G401 (cell line): ENCODE data around the gene GALNT9. TPM values are rescaled to one million over a fixed set of nuclear protein-coding genes. Genes with fewer than 3 reads are reported as not detected.
A peak's percentile ranks its signal among the peaks of the same experiment; 100 is the strongest.

ENCODE experiments used
- DNase-seq: peaks from one replicate; pipeline ENCODE4 v3.0.0-alpha.2; 2015; ENCODE audit warnings: low spot score
- in situ Hi-C: cut with HindIII; loops from 2 replicates; pipeline ENCODE4 v1.10.0; 2016; ENCODE audit warnings: low sequenced_read_pairs, mixed read lengths
- total RNA-seq: library from RNA; depleted of rRNA; stranded (reverse); fragments of >200 nt; shearing (Covaris generic); gene quantifications from 2 replicates; pipeline ENCODE4 v1.2.3, GENCODE V29; 2014

GALNT9 gene
- total RNA-seq, 1 experiment from 2014 or later = 0.10 TPM

DNA sequence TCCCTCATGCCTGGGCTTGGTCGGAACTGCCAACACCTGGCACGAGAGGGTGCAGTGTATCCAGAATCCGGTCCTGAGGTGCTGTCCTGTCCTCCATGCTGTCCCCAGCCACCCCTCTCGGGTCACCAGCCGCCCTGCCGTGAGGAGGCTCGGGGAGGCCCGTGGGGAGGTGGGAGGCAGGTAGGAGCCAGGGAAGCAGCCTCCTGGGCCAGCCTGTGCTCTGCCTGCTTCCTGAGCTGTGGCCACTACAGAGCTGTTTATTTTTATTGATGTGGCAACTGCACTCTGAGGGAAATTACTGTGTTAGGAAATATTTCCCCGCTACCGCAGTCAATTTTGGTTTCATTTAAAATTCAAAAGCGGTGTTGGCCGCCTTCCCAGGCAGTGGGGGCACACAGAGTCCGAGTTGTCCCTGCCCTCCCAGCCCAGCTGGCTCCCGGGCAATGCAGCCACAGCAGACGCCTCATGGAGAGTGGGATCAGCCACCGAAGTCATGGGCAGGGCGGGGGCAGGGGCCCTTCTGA, 166.8 kb downstream of the GALNT9 start:
- in situ Hi-C loops = no loop called here
- DNase-seq = peak; percentile 19

- DNase-seq = no peak
- in situ Hi-C loops = no loop called here
Observed at GRCh38 chr12:132161796-132162507, 167.4 kb downstream of the GALNT9 start.

DNA sequence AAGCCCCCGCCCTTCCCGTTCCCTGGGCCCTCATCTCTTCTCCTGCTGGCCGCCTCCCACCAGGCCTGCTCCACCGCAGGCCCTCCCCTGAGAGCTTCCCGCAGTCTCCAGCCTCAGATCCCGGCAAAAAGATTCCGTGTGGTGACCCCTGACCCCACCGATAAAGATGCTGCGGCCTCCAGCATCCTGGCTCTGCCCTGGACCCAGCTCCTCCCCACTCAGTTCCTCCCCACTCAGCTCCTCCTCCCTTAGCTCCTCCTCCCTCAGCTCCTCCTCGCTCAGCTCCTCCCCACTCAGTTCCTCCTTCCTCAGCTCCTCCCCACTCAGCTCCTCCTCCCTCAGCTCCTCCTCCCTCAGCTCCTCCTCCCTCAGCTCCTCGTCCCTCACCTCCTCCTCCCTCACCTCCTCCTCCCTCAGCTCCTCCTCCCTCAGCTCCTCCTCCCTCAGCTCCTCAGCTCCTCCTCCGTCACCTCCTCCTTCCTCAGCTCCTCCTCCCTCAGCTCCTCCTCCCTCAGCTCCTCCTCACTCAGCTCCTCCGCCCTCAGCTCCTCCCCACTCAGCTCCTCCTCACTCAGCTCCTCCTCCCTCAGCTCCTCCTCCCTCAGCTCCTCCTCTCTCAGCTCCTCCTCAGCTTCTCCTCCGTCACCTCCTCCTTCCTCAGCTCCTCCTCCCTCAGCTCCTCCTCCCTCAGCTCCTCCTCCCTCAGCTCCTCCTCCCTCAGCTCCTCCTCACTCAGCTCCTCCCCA, 168.2 kb downstream of the GALNT9 start:
- in situ Hi-C loops = no loop called here
- DNase-seq = no peak

- DNase-seq = no peak
- in situ Hi-C loops = no loop called here
Observed at GRCh38 chr12:132160601-132161035, 168.8 kb downstream of the GALNT9 start.

GRCh38 chr12:132160016-132160415, 169.4 kb downstream of the GALNT9 start:
- in situ Hi-C loops = no loop called here
- DNase-seq = no peak

DNA sequence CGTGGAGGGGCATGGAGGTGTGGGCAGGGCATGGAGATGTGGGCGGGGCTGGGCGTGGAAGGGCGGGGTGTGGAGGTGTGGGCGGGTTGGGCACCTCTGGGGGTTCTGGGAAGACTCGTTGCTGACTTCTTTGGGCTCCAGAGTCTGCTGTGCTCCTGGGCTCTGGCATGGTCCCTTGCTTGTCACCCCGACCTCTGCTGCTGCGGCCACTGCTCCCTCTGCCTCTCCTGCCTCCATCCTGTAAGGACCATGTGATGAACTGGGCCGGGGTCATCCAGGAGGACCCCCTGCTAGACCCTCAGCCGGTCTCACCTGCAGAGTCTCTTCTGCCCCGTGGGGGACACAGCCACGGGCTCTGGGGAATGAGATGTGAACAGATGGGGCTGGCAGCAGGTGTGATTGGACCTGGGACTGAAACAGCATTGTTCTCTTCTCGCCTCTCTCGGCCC, 169.8 kb downstream of the GALNT9 start:
- in situ Hi-C loops = no loop called here
- no peak for DNase-seq

DNA sequence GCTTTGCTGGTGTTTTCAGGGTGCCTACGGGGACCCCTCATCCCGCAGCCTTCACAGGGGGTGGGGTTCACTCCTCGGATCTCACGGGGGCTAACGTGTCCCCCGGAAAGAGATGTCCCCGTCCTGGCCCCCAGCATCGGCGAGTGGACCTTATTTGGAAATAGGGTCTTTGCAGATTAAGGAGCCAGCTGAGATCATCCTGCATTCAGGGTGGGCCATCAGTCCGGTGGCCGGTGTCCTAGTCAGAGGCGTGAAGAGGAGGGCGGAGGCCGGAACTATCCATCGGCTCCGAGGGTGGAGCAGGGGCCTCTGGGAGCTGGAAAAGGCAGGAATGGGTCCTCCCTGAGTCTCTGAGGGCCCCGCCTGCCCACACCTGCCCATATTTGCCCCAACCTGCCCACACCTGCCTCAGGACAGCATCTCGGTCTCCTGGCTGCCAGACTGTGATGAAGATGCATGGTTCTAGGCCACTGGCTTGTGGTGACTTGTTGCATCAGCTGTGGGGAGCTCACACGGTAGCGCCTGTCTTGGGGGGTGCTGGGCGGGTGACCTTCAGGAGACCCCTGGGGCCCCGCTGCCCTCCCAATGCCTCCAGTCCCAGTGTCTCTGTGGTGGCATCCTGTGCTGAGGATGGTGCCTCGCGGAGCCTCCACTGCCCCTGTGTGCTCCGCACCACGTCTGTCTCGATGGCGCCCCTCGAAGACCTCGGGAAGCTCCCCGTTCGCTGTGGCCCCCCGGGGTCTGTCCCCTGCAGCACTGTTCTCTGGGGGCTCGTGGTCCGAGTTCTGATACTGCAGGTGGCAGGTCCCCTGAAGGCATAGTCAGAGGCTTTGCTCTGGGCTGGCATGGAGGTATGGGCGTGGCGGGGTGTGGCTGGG, 170.5 kb downstream of the GALNT9 start:
- no peak for DNase-seq
- in situ Hi-C loops = no loop called here

GRCh38 chr12:132157733-132158409, 171.5 kb downstream of the GALNT9 start:
- DNase-seq = no peak
- in situ Hi-C loops = no loop called here

DNA sequence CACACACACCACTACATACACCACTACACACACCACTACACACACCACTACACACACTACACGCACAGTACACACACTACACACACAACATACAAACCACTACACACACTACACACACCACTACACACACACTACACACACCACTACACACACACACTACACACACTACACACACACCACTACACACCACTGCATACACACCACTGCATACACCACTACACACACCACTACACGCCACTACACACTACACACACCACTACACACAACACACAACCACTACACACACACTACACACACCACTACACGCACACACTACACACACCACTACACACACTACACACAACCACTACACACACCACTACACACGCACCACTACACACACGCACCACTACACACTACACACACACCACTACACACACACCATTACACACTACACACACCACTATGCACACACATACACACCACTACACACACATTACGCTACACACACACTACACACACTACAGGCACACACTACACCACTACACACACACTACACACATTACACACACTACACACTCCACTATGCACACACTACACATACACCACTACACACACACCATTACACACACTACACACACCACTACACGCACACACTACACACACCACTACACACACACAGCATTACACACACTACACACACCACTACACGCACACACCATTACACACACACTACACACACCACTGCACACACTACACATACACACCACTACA, 172.6 kb downstream of the GALNT9 start:
- in situ Hi-C loops = no loop called here
- no peak for DNase-seq

GRCh38 chr12:132155771-132156572, 173.4 kb downstream of the GALNT9 start:
- in situ Hi-C loops = no loop called here
- no peak for DNase-seq

GRCh38 chr12:132154941-132155770, 174.2 kb downstream of the GALNT9 start:
- no peak for DNase-seq
- in situ Hi-C loops = no loop called here

DNA sequence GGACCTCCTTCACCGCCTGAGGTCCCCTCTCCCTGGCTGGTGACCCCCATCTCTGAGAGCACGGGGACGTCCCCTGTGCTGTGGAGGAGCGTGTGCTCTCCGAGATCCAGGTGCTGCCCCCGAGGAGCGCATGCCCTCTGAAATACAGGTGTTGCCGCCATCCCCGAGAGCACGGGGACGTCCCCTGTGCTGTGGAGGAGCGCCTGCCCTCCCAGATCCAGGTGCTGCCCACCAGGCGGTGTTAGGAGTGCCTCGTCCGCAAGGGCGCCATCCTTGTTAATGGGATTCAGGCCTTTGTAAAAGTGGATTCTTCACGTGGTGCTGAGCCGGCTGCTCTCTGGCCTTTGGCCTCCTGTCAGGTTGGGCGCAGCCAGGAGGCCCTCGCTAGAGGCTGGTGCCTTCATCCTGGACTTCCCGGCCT, 175.0 kb downstream of the GALNT9 start:
- no peak for DNase-seq
- in situ Hi-C loops = no loop called here

GRCh38 chr12:132153501-132154340, 175.7 kb downstream of the GALNT9 start:
- DNase-seq = peak; percentile 80
- in situ Hi-C loops = no loop called here

DNA sequence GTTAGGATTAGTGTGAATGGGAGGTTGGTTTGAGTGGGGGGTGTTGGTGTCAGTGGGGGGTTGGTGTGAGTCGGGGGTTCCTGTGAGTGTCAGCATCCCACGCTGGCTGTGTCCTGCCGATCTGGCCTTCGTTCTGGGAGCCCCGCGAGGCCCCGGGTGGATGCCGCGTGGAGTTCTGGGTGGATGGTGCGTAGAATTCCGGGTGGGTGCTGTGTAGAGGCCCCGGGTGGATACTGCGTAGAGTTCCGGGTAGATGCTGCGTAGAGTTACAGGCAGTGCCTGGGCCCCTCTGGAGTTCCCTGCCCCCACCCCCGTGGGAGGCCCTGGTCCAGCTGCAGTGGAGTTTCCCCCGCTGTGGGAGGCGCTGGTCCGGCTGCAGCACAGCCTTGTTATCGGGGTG, 176.4 kb downstream of the GALNT9 start:
- no peak for DNase-seq
- in situ Hi-C loops = no loop called here

- in situ Hi-C loops = no loop called here
- no peak for DNase-seq
Observed at GRCh38 chr12:132152411-132152821, 177.0 kb downstream of the GALNT9 start.
